Measurements from ENCODE around the gene FARP1. TPM values are rescaled to one million over a fixed set of nuclear protein-coding genes. Genes with fewer than 3 reads are reported as not detected.

FARP1 gene
- total RNA-seq, 4 donors from 2014 or later: 21.2 to 56.5 (median 35.1) TPM

GRCh38 chr13:98190889-98191444 lies 48.1 kb downstream of the FARP1 start:
- intact Hi-C loops (cut with DNase I): no loop called here
- H3K4me1 ChIP-seq: peaks cover 4 to 44% (median 22%) of the 10 kb centered on the region in 4 donors
- H3K9me3 ChIP-seq: no peaks in the 10 kb centered on the region
- no peaks in the 10 kb centered on the region for H3K27me3 ChIP-seq
- DNase-seq (ENCODE audit: extremely low spot score): no peak
- no peaks in the 10 kb centered on the region for H3K36me3 ChIP-seq
- no peak for TF ChIP-seq EP300 (IDR thresholded peaks at IDR 0.05)
- TF ChIP-seq POLR2A (IDR thresholded peaks at IDR 0.05; ENCODE audit: low read depth): no peak
- no peak for TF ChIP-seq CTCF (IDR thresholded peaks at IDR 0.05)
- TF ChIP-seq POLR2AphosphoS5 (IDR thresholded peaks at IDR 0.05): no peak
- H3K27ac ChIP-seq (replicated peaks in 1 of 4): no peak overlapping the region
- H3K4me3 ChIP-seq: no peak overlapping the region
- 90% methylated on average over 11 of the region's 11 CpGs for WGBS

- H3K9me3 ChIP-seq: no peaks in the 10 kb centered on the region
- H3K4me1 ChIP-seq: peaks cover 4 to 44% (median 22%) of the 10 kb centered on the region in 4 donors
- no peaks in the 10 kb centered on the region for H3K36me3 ChIP-seq
- no peak overlapping the region for H3K4me3 ChIP-seq
- H3K27ac ChIP-seq (replicated peaks in 1 of 4): no peak overlapping the region
- TF ChIP-seq POLR2AphosphoS5 (IDR thresholded peaks at IDR 0.05) (no peak), EP300 (IDR thresholded peaks at IDR 0.05) (no peak), POLR2A (IDR thresholded peaks at IDR 0.05; ENCODE audit: low read depth) (no peak), CTCF (IDR thresholded peaks at IDR 0.05) (no peak)
- DNase-seq (ENCODE audit: extremely low spot score): no peak
- WGBS: 56% methylated on average over 2 of the region's 2 CpGs
- H3K27me3 ChIP-seq: no peaks in the 10 kb centered on the region
- intact Hi-C loops (cut with DNase I): no loop called here
Measured at GRCh38 chr13:98192008-98192407, 49.1 kb downstream of the FARP1 start.

- Histone ChIP-seq H3K27ac (replicated peaks in 1 of 4) (no peak overlapping the region), H3K36me3 (no peaks in the 10 kb centered on the region), H3K4me3 (no peak overlapping the region), H3K9me3 (no peaks in the 10 kb centered on the region), H3K27me3 (no peaks in the 10 kb centered on the region), H3K4me1 (peaks cover 0 to 16% (median 9%) of the 10 kb centered on the region in 4 donors)
- intact Hi-C loops (cut with DNase I): no loop called here
- WGBS: 88% methylated on average over 10 of the region's 10 CpGs
- TF ChIP-seq CTCF (IDR thresholded peaks at IDR 0.05) (no peak), POLR2A (IDR thresholded peaks at IDR 0.05; ENCODE audit: low read depth) (no peak), POLR2AphosphoS5 (IDR thresholded peaks at IDR 0.05) (no peak), EP300 (IDR thresholded peaks at IDR 0.05) (no peak)
- DNase-seq (ENCODE audit: extremely low spot score): no peak
Measured at GRCh38 chr13:98195054-98195791, 52.3 kb downstream of the FARP1 start.

- WGBS: 70% methylated on average over 3 of the region's 4 CpGs
- Histone ChIP-seq H3K27ac (replicated peaks in 1 of 4) (no peak overlapping the region), H3K4me3 (no peak overlapping the region), H3K36me3 (no peaks in the 10 kb centered on the region), H3K27me3 (no peaks in the 10 kb centered on the region), H3K4me1 (peaks cover 0 to 13% (median 6%) of the 10 kb centered on the region in 4 donors), H3K9me3 (no peaks in the 10 kb centered on the region)
- intact Hi-C loops (cut with DNase I): no loop called here
- no peak for TF ChIP-seq POLR2AphosphoS5 (IDR thresholded peaks at IDR 0.05)
- no peak for TF ChIP-seq EP300 (IDR thresholded peaks at IDR 0.05)
- TF ChIP-seq CTCF (IDR thresholded peaks at IDR 0.05): no peak
- TF ChIP-seq POLR2A (IDR thresholded peaks at IDR 0.05; ENCODE audit: low read depth): no peak
- DNase-seq (ENCODE audit: extremely low spot score): no peak
Measured at GRCh38 chr13:98198683-98199082, 55.8 kb downstream of the FARP1 start.

All from esophagus muscularis mucosa (tissue), 4 donors.